ENCODE measurements around the gene DDB1.

DNA sequence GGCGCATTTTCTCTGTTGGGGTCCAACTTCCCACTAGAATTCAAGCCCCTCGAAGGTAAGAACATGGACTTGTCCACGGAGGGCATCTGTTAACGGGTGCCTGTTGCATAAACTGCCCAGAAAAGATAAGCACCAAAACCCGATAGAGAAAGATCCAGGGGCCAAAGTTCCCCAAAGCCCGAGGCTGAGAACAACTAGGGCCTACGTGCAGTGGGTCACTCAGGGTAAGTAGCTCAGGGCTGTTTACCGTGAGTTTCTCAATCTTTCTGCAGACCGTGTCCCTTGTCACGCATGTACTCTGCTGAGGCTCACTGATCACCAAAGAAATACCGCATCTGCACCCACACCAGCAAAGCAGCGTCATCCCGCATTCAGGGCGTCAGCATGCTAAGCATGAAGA is 67.5 kb downstream of the DDB1 start:
- TF ChIP-seq, protein P1, sequence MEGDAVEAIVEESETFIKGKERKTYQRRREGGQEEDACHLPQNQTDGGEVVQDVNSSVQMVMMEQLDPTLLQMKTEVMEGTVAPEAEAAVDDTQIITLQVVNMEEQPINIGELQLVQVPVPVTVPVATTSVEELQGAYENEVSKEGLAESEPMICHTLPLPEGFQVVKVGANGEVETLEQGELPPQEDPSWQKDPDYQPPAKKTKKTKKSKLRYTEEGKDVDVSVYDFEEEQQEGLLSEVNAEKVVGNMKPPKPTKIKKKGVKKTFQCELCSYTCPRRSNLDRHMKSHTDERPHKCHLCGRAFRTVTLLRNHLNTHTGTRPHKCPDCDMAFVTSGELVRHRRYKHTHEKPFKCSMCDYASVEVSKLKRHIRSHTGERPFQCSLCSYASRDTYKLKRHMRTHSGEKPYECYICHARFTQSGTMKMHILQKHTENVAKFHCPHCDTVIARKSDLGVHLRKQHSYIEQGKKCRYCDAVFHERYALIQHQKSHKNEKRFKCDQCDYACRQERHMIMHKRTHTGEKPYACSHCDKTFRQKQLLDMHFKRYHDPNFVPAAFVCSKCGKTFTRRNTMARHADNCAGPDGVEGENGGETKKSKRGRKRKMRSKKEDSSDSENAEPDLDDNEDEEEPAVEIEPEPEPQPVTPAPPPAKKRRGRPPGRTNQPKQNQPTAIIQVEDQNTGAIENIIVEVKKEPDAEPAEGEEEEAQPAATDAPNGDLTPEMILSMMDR (IDR thresholded peaks at IDR 0.05), result no peak
- no peak for TF ChIP-seq POLR2A (IDR thresholded peaks at IDR 0.05)
